Muscle of leg (tissue), 11 donors: ENCODE data around the gene PURA. TPM values are rescaled to one million over a fixed set of nuclear protein-coding genes. Genes with fewer than 3 reads are reported as not detected.

Experiments
- DNase-seq: peaks from one replicate; pipeline ENCODE4 v3.0.0; 2013
- H3K27ac ChIP-seq: one replicate; pipeline ENCODE4 v1.5.1; 2013; ENCODE audit warnings: mild to moderate bottlenecking, low read length, control low read depth
- H3K27me3 ChIP-seq: one replicate; pipeline ENCODE4 v1.6.1; 2013; ENCODE audit warnings: low read length; ENCODE audit not compliant: control insufficient read depth, insufficient read depth
- H3K36me3 ChIP-seq: one replicate; pipeline ENCODE4 v1.6.1; 2013; ENCODE audit warnings: low read length; ENCODE audit not compliant: control insufficient read depth, insufficient read depth
- H3K4me1 ChIP-seq: one replicate; pipeline ENCODE4 v1.6.1; 2013; ENCODE audit warnings: low read length; ENCODE audit not compliant: control insufficient read depth, insufficient read depth
- H3K4me3 ChIP-seq: one replicate; pipeline ENCODE4 v1.5.1; 2013; ENCODE audit warnings: low read length, control low read depth
- H3K9me3 ChIP-seq: replicated peaks from 2 replicates; pipeline ENCODE4 v1.6.1; 2013; ENCODE audit warnings: low read depth, low read length; ENCODE audit not compliant: control insufficient read depth
- WGBS: methylation state at CpG from one replicate; pipeline ENCODE4 v1.1.5; 2013; ENCODE audit warnings: missing lambda C conversion rate; ENCODE audit not compliant: insufficient coverage; 5-methylcytosine and 5-hydroxymethylcytosine counted together
- polyA plus RNA-seq, 8 donors: library from polyadenylated mRNA; unstranded; fragments of 120-200 nt; gene quantifications; one replicate each; pipeline versions ENCODE4 v1.2.1 to v1.2.3, GENCODE V29; 2013; ENCODE audit warnings: inconsistent platforms in 1 of 8, low replicate concordance in 1 of 8; ENCODE audit not compliant: insufficient read length in 8 of 8, insufficient read depth in 1 of 8
- total RNA-seq: library from RNA; stranded (reverse); fragments of 120-200 nt; gene quantifications from one replicate; pipeline ENCODE4 v1.2.4, GENCODE V29; 2013

PURA gene
- total and polyA plus RNA-seq, 9 donors: 5.9 to 12.5 (median 8.2) TPM

GRCh38 chr5:140145256-140145655 is 31.3 kb downstream of the PURA start:
- 60% methylated on average over 1 of the region's 3 CpGs for WGBS
- no peak overlapping the region for H3K4me3 ChIP-seq
- no peak for DNase-seq

GRCh38 chr5:140145818-140146522 is 32.1 kb downstream of the PURA start:
- Histone ChIP-seq H3K27ac (no peak overlapping the region), H3K4me3 (peak overlapping the region; percentile 31), H3K27me3 (peaks cover 44% of the 10 kb centered on the region), H3K36me3 (no peaks in the 10 kb centered on the region), H3K9me3 (no peaks in the 10 kb centered on the region), H3K4me1 (peaks cover 10% of the 10 kb centered on the region)
- peak; percentile 73 for DNase-seq
- WGBS: 3% methylated on average over 50 of the region's 64 CpGs

More at GRCh38 chr5:140145256-140145655, 31.3 kb downstream of the PURA start:
- Histone ChIP-seq H3K27me3 (peaks cover 44% of the 10 kb centered on the region), H3K27ac (no peak overlapping the region), H3K9me3 (no peaks in the 10 kb centered on the region), H3K36me3 (no peaks in the 10 kb centered on the region), H3K4me1 (peaks cover 10% of the 10 kb centered on the region)

GRCh38 chr5:140146523-140146842 is 32.6 kb downstream of the PURA start:
- H3K36me3 ChIP-seq: no peaks in the 10 kb centered on the region
- H3K9me3 ChIP-seq: no peaks in the 10 kb centered on the region
- H3K27ac ChIP-seq: no peak overlapping the region
- peaks cover 10% of the 10 kb centered on the region for H3K4me1 ChIP-seq
- no peak for DNase-seq
- H3K27me3 ChIP-seq: peaks cover 44% of the 10 kb centered on the region
- 10% methylated on average over 12 of the region's 14 CpGs for WGBS
- no peak overlapping the region for H3K4me3 ChIP-seq

GRCh38 chr5:140147460-140147859 is 33.6 kb downstream of the PURA start:
- Histone ChIP-seq H3K9me3 (no peaks in the 10 kb centered on the region), H3K27ac (no peak overlapping the region), H3K36me3 (no peaks in the 10 kb centered on the region), H3K4me1 (peaks cover 18% of the 10 kb centered on the region), H3K27me3 (peaks cover 50% of the 10 kb centered on the region), H3K4me3 (no peak overlapping the region)
- no peak for DNase-seq
- WGBS: 60% methylated on average over 1 of the region's 1 CpG

GRCh38 chr5:140148508-140148907 is 34.6 kb downstream of the PURA start:
- H3K4me1 ChIP-seq: peaks cover 21% of the 10 kb centered on the region
- H3K27ac ChIP-seq: no peak overlapping the region
- H3K4me3 ChIP-seq: no peak overlapping the region
- H3K9me3 ChIP-seq: no peaks in the 10 kb centered on the region
- peaks cover 60% of the 10 kb centered on the region for H3K27me3 ChIP-seq
- DNase-seq: no peak
- 10% methylated on average over 2 of the region's 6 CpGs for WGBS
- no peaks in the 10 kb centered on the region for H3K36me3 ChIP-seq

GRCh38 chr5:140150201-140150600 is 36.3 kb downstream of the PURA start:
- Histone ChIP-seq H3K36me3 (no peaks in the 10 kb centered on the region), H3K27me3 (peaks cover 55% of the 10 kb centered on the region), H3K4me3 (no peak overlapping the region), H3K27ac (no peak overlapping the region), H3K4me1 (peaks cover 21% of the 10 kb centered on the region), H3K9me3 (no peaks in the 10 kb centered on the region)
- WGBS: no CpG with 5 or more reads among the region's 2 CpGs
- DNase-seq: no peak

GRCh38 chr5:140151144-140152021 is 37.5 kb downstream of the PURA start:
- H3K27me3 ChIP-seq: peaks cover 44% of the 10 kb centered on the region

GRCh38 chr5:140152022-140152999 is 38.4 kb downstream of the PURA start:
- Histone ChIP-seq H3K9me3 (no peaks in the 10 kb centered on the region), H3K27ac (no peak overlapping the region), H3K27me3 (peaks cover 36% of the 10 kb centered on the region), H3K36me3 (no peaks in the 10 kb centered on the region), H3K4me1 (peaks cover 15% of the 10 kb centered on the region), H3K4me3 (no peak overlapping the region)
- WGBS: 31% methylated on average over 13 of the region's 23 CpGs
- DNase-seq: no peak

More at GRCh38 chr5:140151144-140152021, 37.5 kb downstream of the PURA start:
- no peak for DNase-seq
- H3K9me3 ChIP-seq: no peaks in the 10 kb centered on the region
- H3K4me1 ChIP-seq: peaks cover 13% of the 10 kb centered on the region
- H3K36me3 ChIP-seq: no peaks in the 10 kb centered on the region
- no peak overlapping the region for H3K27ac ChIP-seq
- 100% methylated on average over 1 of the region's 7 CpGs for WGBS
- H3K4me3 ChIP-seq: no peak overlapping the region

- 37% methylated on average over 2 of the region's 7 CpGs for WGBS
- no peaks in the 10 kb centered on the region for H3K9me3 ChIP-seq
- peaks cover 19% of the 10 kb centered on the region for H3K4me1 ChIP-seq
- DNase-seq: no peak
- no peaks in the 10 kb centered on the region for H3K36me3 ChIP-seq
- H3K4me3 ChIP-seq: no peak overlapping the region
- no peak overlapping the region for H3K27ac ChIP-seq
- H3K27me3 ChIP-seq: peaks cover 27% of the 10 kb centered on the region
Measured at GRCh38 chr5:140153255-140153654, 39.3 kb downstream of the PURA start.
